Measurements from ENCODE around the gene STARD3NL.

The STARD3NL gene

GRCh38 chr7:38178004-38178694, at the start of gene STARD3NL:
STARD3NL (plus strand) TSS chr7:38178245; CDS start chr7:38207505, 29,260 bp downstream.
- H3K36me3 ChIP-seq (ENCODE audit: insufficient read depth, low read length), result peaks cover 4% of the 10 kb centered on the region; the same call in 1 of the 2 replicates
- TF ChIP-seq EZH2 (IDR thresholded peaks at IDR 0.05; ENCODE audit: borderline replicate concordance, low read depth, low read length, severe bottlenecking), result no peak
- TF ChIP-seq, protein P1, sequence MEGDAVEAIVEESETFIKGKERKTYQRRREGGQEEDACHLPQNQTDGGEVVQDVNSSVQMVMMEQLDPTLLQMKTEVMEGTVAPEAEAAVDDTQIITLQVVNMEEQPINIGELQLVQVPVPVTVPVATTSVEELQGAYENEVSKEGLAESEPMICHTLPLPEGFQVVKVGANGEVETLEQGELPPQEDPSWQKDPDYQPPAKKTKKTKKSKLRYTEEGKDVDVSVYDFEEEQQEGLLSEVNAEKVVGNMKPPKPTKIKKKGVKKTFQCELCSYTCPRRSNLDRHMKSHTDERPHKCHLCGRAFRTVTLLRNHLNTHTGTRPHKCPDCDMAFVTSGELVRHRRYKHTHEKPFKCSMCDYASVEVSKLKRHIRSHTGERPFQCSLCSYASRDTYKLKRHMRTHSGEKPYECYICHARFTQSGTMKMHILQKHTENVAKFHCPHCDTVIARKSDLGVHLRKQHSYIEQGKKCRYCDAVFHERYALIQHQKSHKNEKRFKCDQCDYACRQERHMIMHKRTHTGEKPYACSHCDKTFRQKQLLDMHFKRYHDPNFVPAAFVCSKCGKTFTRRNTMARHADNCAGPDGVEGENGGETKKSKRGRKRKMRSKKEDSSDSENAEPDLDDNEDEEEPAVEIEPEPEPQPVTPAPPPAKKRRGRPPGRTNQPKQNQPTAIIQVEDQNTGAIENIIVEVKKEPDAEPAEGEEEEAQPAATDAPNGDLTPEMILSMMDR (IDR thresholded peaks at IDR 0.05; ENCODE audit: borderline replicate concordance, extremely low read depth, low read length, poor library complexity, severe bottlenecking), result no peak
- peaks cover 35% of the 10 kb centered on the region for H3K4me1 ChIP-seq (ENCODE audit: insufficient read depth, low read length)
- peak within 1 kb of the TSS; percentile 79 for H3K9ac ChIP-seq (ENCODE audit: low read depth, low read length)
- H3K79me2 ChIP-seq (ENCODE audit: insufficient read depth, low read length), result peaks cover 54% of the 10 kb centered on the region
- H3K9me3 ChIP-seq (ENCODE audit: insufficient read depth, low read length, severe bottlenecking), result no peaks in the 10 kb centered on the region
- H4K20me1 ChIP-seq (ENCODE audit: insufficient read depth, low read length), result no peaks in the 10 kb centered on the region
- peak within 1 kb of the TSS; percentile 91 for H2AFZ ChIP-seq (ENCODE audit: low read depth, low read length)
- peak within 1 kb of the TSS; percentile 92 to 93 for H3K4me3 ChIP-seq (ENCODE audit: low read depth in 1 of 2, low read length in 2 of 2)
- peak; percentile 100 for ATAC-seq (ENCODE audit: insufficient read depth, low read depth)
- H3K27me3 ChIP-seq (ENCODE audit: insufficient read depth, low read length, poor library complexity), result no peaks in the 10 kb centered on the region
- DNase-seq, result peak; percentile 97
- peak within 1 kb of the TSS; percentile 83 for H3K27ac ChIP-seq (ENCODE audit: low read length)
- H3K4me2 ChIP-seq (ENCODE audit: insufficient read depth, low read length), result peak within 1 kb of the TSS; percentile 73

DNA sequence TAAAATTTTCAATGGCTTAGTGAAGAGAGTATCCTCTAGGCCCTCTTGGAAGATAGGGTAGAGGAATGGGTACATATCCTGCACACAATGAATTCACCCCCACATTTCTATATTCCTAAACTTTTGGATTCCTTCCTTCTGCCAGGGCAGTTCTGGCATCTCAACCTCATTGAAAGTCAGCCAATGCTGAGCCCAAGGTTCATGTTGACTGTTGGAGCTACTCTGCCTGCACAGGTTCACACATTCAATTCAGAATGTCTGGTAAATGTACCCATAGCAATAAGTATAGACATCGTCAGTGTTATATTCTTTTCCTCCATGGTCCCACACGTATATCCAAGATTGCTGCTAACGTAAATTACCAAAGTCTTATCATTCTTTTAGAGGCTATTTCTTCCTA, 48.9 kb upstream of the STARD3NL start:
- Histone ChIP-seq H4K20me1 (ENCODE audit: insufficient read depth, low read length) (no peaks in the 10 kb centered on the region), H3K4me1 (ENCODE audit: insufficient read depth, low read length) (no peaks in the 10 kb centered on the region), H3K79me2 (ENCODE audit: insufficient read depth, low read length) (no peaks in the 10 kb centered on the region), H2AFZ (ENCODE audit: low read depth, low read length) (no peak overlapping the region), H3K4me2 (ENCODE audit: insufficient read depth, low read length) (no peak overlapping the region), H3K36me3 (ENCODE audit: insufficient read depth, low read length) (no peaks in the 10 kb centered on the region), H3K27me3 (ENCODE audit: insufficient read depth, low read length, poor library complexity) (no peaks in the 10 kb centered on the region), H3K4me3 (ENCODE audit: low read depth in 1 of 2, low read length in 2 of 2) (no peak overlapping the region), H3K9ac (ENCODE audit: low read depth, low read length) (no peak overlapping the region), H3K27ac (ENCODE audit: low read length) (no peak overlapping the region), H3K9me3 (ENCODE audit: insufficient read depth, low read length, severe bottlenecking) (no peaks in the 10 kb centered on the region)
- ATAC-seq (ENCODE audit: insufficient read depth, low read depth) (no peak), DNase-seq (no peak)
- no peak for TF ChIP-seq EZH2 (IDR thresholded peaks at IDR 0.05; ENCODE audit: borderline replicate concordance, low read depth, low read length, severe bottlenecking)
- TF ChIP-seq, protein P1 (IDR thresholded peaks at IDR 0.05; ENCODE audit: borderline replicate concordance, extremely low read depth, low read length, poor library complexity, severe bottlenecking), result no peak

DNA sequence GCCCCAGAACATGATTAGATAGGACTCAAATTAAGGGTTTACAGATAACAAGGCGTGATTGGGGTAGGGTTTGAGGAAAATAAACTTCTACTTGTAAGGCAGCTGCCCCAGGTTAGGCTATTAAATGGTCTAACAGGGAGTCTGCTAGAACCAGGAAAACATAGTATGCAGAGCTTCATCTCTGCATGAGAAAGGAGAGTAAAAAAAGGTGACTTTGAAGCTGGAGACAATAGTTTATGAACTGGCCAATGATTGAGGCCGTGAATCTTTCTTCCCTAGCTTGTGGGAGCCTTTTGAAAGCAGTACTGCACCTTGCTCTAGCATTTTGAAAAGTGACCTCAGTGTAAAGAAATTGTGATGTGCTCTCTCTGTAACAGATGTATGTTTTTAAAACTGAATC, 48.5 kb upstream of the STARD3NL start:
- Histone ChIP-seq H2AFZ (ENCODE audit: low read depth, low read length) (no peak overlapping the region), H3K79me2 (ENCODE audit: insufficient read depth, low read length) (no peaks in the 10 kb centered on the region)
- DNase-seq, result no peak

More for the DNA sequence above, 48.5 kb upstream of the STARD3NL start:
- H3K27ac ChIP-seq (ENCODE audit: low read length), result no peak overlapping the region
- no peaks in the 10 kb centered on the region for H3K27me3 ChIP-seq (ENCODE audit: insufficient read depth, low read length, poor library complexity)
- H4K20me1 ChIP-seq (ENCODE audit: insufficient read depth, low read length), result no peaks in the 10 kb centered on the region
- H3K4me2 ChIP-seq (ENCODE audit: insufficient read depth, low read length), result no peak overlapping the region
- TF ChIP-seq, protein P1 (IDR thresholded peaks at IDR 0.05; ENCODE audit: borderline replicate concordance, extremely low read depth, low read length, poor library complexity, severe bottlenecking), result no peak
- no peak for TF ChIP-seq EZH2 (IDR thresholded peaks at IDR 0.05; ENCODE audit: borderline replicate concordance, low read depth, low read length, severe bottlenecking)
- no peak for ATAC-seq (ENCODE audit: insufficient read depth, low read depth)
- no peaks in the 10 kb centered on the region for H3K9me3 ChIP-seq (ENCODE audit: insufficient read depth, low read length, severe bottlenecking)
- H3K36me3 ChIP-seq (ENCODE audit: insufficient read depth, low read length), result no peaks in the 10 kb centered on the region
- no peak overlapping the region for H3K9ac ChIP-seq (ENCODE audit: low read depth, low read length)
- no peak overlapping the region for H3K4me3 ChIP-seq (ENCODE audit: low read depth in 1 of 2, low read length in 2 of 2)
- H3K4me1 ChIP-seq (ENCODE audit: insufficient read depth, low read length), result no peaks in the 10 kb centered on the region
